Fibroblast of lung (primary cell): ENCODE data around the gene BTG1.

Experiments
- EZH2 ChIP-seq: IDR thresholded peaks from 2 replicates; pipeline ENCODE4 v1.5.1; 2012; ENCODE audit warnings: low read length, control low read depth, mild to moderate bottlenecking; ENCODE audit errors: missing control alignments
- TF ChIP-seq, protein P1 (sequence below), 2 donors: IDR thresholded peaks in 1 of 2; conservative IDR thresholded peaks in 1 of 2; 1 replicate in 1 of 2; 2 replicates in 1 of 2; pipeline ENCODE4 v1.5.1; 2011 to 2012; ENCODE audit warnings: low read length in 2 of 2, control low read depth in 1 of 2, inconsistent platforms in 1 of 2, low read depth in 1 of 2, mild to moderate bottlenecking in 1 of 2

DNA sequence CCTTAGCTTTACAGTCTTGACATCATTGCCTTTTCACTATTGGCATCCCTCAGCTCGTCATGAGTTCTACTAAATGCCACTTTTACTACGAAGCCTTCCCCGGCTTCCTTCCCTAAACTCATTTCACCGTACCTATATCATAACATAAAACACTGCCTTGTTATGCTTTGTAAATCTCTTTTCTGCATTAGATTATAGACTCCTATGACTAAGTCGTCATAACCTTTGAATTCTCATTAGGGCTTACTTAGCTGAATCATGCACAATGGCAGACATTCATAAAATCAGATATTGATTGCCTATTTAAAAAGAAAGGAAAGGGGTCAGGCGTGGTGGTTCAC is 21.0 kb downstream of the BTG1 start:
- TF ChIP-seq, protein P1, sequence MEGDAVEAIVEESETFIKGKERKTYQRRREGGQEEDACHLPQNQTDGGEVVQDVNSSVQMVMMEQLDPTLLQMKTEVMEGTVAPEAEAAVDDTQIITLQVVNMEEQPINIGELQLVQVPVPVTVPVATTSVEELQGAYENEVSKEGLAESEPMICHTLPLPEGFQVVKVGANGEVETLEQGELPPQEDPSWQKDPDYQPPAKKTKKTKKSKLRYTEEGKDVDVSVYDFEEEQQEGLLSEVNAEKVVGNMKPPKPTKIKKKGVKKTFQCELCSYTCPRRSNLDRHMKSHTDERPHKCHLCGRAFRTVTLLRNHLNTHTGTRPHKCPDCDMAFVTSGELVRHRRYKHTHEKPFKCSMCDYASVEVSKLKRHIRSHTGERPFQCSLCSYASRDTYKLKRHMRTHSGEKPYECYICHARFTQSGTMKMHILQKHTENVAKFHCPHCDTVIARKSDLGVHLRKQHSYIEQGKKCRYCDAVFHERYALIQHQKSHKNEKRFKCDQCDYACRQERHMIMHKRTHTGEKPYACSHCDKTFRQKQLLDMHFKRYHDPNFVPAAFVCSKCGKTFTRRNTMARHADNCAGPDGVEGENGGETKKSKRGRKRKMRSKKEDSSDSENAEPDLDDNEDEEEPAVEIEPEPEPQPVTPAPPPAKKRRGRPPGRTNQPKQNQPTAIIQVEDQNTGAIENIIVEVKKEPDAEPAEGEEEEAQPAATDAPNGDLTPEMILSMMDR (conservative IDR thresholded peaks at IDR 0.05 in 1 of 2, IDR thresholded peaks at IDR 0.05 in 1 of 2; ENCODE audit: low read depth in 1 of 2, low read length in 2 of 2), result no peak
- TF ChIP-seq EZH2, result no peak
